AG10803 (cell line): ENCODE measurements around the gene CHKA.

ENCODE experiments used
- DNase-seq: peaks from one replicate; pipeline ENCODE4 v3.0.0; 2010; ENCODE audit warnings: low read depth
- H3K4me3 ChIP-seq: 2 replicates; pipeline ENCODE4 v1.5.1; 2011; ENCODE audit warnings: mild to moderate bottlenecking, low read length, control low read depth
- CTCF ChIP-seq: conservative IDR thresholded peaks from 2 replicates; pipeline ENCODE4 v1.5.1; 2011; ENCODE audit warnings: mild to moderate bottlenecking, low read length, control low read depth, inconsistent platforms

The CHKA gene

GRCh38 chr11:68043349-68044144, 77.6 kb downstream of the CHKA start:
- H3K4me3 ChIP-seq: no peak overlapping the region
- TF ChIP-seq CTCF: no peak
- DNase-seq: peak; percentile 40

- no peak for DNase-seq
- no peak for TF ChIP-seq CTCF
- no peak overlapping the region for H3K4me3 ChIP-seq
Observed at GRCh38 chr11:68043029-68043348, 78.2 kb downstream of the CHKA start.

GRCh38 chr11:68042219-68043028, 78.8 kb downstream of the CHKA start:
- TF ChIP-seq CTCF: no peak
- no peak overlapping the region for H3K4me3 ChIP-seq
- no peak for DNase-seq

- no peak for TF ChIP-seq CTCF
- DNase-seq: no peak
- H3K4me3 ChIP-seq: no peak overlapping the region
Observed at GRCh38 chr11:68041617-68042218, 79.5 kb downstream of the CHKA start.

- no peak for TF ChIP-seq CTCF
- no peak for DNase-seq
- H3K4me3 ChIP-seq: peak overlapping the region; percentile 81
Observed at GRCh38 chr11:68040957-68041591, 80.1 kb downstream of the CHKA start.

- peak; percentile 71 for DNase-seq
- peak overlapping the region; percentile 81 for H3K4me3 ChIP-seq
- no peak for TF ChIP-seq CTCF
Observed at GRCh38 chr11:68040101-68040956, 80.9 kb downstream of the CHKA start.
